Activated T-helper 1 cell treated with Interleukin-2 at 50 U/mL for 16 hours (primary cell): ENCODE results near the gene ITPK1.
"Not testable (repeated sequence)": the region's sequence is repeated elsewhere in the genome, so short reads cannot be mapped to it uniquely, and the experiment has no call there.

Experiments
- DNase-seq: peaks from one replicate; pipeline ENCODE4 v3.0.0-alpha.2; 2020; ENCODE audit warnings: low read depth

The ITPK1 gene

DNA sequence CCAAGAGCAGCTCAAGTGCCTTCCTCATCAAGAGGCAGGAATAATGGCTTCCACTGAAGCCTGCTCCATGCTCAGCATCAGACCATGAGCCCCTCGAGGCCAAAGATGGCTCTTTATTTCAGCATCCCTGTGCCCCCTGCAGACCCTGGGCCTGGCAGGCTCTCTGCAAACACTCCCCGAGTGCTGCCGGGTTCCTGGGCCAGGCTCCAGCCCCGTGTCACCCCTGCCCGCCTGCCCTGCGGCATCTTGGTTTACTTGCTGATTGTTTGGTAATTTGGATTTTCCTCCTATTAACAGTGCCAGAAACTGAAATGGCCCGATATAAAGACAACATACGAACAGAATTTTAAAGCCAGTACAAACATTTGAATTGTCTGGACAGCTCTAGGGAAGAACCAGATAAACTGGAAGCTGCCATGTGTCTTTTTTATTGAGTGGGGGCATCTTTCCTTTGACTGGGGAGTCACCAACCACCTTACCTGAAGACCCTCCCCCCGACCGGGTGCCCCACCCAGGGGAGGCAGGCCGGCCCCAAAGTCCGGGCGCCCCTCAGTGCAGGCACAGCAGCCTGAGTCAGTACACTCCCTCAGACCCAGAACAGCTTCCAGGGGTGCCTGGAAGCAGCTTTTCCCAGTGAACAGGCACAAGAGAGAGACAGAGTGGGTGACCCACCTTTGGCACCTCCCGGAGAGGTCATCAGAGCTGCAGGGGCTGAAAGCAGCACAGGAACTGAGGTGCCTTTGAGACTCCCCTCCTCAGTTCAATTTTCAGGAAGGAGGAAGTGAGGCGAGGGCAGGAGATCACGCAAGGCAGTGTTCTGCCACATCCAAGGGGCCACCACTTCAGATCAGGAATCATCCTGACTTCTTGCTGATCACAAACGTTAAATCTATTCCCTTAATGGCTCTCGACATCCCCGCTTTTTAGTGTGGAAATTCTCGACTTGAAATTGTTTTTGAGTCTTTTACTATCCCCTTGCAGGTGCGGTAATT lies 30.6 kb downstream of the ITPK1 start:
- no peak for DNase-seq

DNA sequence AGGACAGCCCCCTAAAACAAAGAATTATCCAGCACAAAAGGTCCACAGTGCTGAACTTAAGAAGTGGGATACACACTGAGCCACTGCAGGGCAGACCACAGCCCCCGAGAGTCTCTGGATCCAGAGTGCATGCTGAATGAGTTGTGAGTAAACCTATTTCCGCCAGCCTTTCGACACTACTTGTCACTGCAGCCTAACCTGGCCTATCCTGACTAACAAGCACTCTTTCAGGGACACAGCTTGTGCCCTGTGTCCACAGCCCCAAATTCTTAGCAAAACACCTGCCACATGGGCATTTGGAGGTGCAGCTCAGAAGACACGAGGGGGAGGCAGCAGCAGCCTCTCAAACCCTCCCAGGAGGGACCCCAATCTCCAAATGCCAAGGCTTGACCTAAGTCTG lies 31.3 kb downstream of the ITPK1 start:
- no peak for DNase-seq

DNA sequence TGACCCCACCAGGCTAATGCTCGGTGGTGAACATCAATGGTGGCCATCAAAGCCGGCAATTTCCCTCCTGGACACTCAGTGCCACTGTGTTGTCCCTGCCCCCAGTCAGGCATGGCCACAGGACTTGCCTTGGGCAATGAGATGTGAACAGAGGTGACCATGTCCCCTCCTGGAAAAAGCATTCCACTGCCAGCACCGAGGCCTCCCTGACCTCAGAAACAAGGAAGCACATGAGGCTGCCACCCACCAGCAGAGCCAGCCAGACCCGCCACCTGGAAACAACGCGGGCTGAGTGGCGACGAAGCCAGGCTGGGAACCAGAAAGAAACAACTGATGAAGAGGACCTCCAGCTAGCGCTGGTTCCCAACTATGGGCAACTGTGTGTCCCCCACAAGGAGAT lies 31.8 kb downstream of the ITPK1 start:
- no peak for DNase-seq

- DNase-seq: no peak
Measured at GRCh38 chr14:93082576-93083001, 33.1 kb downstream of the ITPK1 start.

- DNase-seq: no peak
Measured at GRCh38 chr14:93081876-93082570, 33.7 kb downstream of the ITPK1 start.

GRCh38 chr14:93079865-93080403 lies 35.8 kb downstream of the ITPK1 start:
- DNase-seq: no peak

- no peak for DNase-seq
Measured at GRCh38 chr14:93079321-93079720, 36.4 kb downstream of the ITPK1 start.

- no peak for DNase-seq
Measured at GRCh38 chr14:93078870-93079269, 36.9 kb downstream of the ITPK1 start.

- DNase-seq: no peak
Measured at GRCh38 chr14:93076755-93077154, 39.0 kb downstream of the ITPK1 start.

DNA sequence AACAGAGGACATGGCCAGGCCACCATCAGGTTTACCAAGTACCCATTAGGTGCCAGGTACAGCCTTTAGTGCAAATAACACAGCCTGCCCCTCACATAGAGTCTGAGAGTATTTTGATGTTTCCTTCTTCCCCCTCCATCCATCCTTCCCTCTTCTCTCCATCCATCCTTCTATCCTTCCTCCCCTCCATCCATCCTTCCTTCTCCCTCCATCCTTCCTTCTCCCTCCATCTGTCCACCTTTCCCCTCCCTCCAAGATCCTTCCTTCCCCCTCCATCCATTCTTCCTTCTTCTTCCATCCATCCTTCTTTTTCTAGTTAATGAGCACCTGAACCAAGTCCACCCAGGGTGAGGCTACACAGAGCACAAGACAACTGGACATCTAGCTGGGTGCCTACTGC lies 39.8 kb downstream of the ITPK1 start:
- no peak for DNase-seq

GRCh38 chr14:93073910-93074769 lies 41.6 kb downstream of the ITPK1 start:
- DNase-seq: no peak

DNA sequence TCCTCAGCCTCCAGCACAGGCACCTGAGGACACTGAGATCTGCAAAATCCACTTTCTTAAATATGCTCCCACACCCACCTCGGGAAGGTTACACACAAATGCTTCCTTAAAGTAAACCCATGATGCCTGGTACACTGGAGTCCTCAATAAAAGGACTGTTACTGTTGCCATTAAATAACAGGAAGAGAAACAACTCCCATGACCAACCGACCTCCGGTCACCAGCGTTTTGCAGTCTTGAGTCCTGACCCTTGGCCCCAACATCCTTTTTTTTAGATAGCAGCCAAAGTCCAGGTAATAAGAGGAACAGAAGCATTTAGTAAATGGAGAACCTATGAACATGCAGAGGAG lies 42.4 kb downstream of the ITPK1 start:
- no peak for DNase-seq

GRCh38 chr14:93072659-93073357 lies 42.9 kb downstream of the ITPK1 start:
- DNase-seq: no peak

GRCh38 chr14:93068711-93069110 lies 47.0 kb downstream of the ITPK1 start:
- DNase-seq: no peak

DNA sequence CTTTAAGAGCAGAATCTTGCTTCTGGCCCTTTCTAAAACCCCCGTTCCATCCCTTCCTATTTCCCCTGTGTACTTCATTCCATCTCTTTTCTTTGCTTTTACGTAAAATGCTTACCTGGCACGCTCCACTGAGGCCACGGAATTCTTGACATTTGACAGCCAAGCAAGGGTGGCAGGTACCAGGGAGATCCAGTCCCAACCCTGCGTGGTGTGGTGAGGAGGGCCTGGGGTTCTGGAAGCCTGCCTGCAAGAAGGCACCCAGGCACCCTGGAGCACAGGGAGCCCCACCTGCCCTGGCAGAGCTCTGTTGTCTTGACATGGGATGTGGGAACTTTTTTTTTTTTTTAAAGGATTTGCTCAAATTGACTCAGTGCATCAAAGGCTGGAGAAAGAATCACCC lies 48.6 kb downstream of the ITPK1 start:
- no peak for DNase-seq

- no peak for DNase-seq
Measured at GRCh38 chr14:93065272-93065730, 50.4 kb downstream of the ITPK1 start.

DNA sequence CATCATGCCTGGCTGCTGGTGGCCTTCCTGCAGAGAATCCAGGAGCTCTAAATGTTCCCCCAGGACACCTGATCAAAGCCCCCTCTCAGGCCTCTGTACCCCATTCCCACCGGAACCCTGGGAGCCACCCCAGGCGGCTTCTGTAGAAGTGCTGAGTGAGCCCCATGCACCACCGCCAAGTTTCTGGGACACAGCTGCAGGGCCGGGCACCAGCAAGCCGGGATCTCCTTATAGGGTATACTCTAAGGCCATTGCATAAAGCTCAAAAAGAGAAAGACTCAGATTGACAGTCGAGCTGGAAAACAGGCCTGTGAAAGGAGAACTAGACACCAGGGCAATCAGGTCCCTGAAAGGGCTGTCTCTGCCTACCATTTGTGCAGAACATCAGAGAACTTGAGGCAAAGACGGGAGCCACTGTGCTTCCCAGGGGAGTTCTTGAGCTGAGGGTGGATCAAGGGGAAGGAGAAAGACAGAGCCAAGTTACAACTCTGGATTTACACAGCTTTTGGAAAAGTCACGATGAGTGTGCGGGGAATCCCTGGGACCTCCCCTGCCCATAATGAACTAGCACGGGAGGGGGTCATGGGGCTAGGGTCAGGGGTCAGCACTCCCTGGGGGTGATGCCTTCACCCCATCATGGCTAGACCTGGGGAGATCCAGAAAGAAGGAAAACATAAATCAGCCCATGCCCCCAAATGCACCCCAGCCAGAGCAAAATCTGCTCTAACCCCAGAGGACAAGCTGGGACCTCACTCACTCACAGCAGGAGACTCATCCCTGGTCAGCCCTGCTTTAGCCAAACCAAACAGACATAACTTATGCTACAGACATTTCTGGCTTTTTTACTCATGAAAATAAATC lies 51.1 kb downstream of the ITPK1 start:
- no peak for DNase-seq

GRCh38 chr14:93063393-93063792 lies 52.3 kb downstream of the ITPK1 start:
- DNase-seq: no peak

DNA sequence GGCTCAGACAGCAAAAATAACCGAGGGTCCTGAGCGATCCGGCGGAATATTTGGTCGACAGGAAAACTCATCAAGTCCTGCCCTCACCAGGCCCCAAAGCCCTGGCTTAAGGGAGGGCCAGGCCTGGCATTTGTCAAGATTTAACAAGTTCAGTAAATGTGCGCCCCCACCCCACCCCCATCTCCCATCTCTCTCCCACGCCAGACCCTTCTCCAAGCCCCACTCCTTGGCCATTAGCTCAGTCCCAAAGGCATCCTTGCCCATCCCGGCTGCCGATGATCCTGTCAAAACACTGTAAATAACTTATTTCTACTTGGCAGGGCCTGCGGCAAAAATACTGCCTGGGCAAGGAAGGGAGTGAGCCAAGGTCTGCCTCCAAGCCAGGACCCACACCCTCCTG lies 52.8 kb downstream of the ITPK1 start:
- no peak for DNase-seq

- not testable (repeated sequence) for DNase-seq
Measured at GRCh38 chr14:93062013-93062412, 53.7 kb downstream of the ITPK1 start.
